SK-N-SH (cell line): ENCODE results near the gene RAMP3. TPM values are rescaled to one million over a fixed set of nuclear protein-coding genes. Genes with fewer than 3 reads are reported as not detected.

Experiments
- CTCF ChIA-PET: fragments of 300-600, 350-600 bp; formaldehyde crosslinking; extraction: SDS; loops from one replicate; lab custom pipeline; 2021; lab: Yijun Ruan, JAX
- POLR2A ChIA-PET: fragments of 350-600 bp; sonication (Branson Sonifier 250); formaldehyde crosslinking; extraction: SDS; loops from one replicate; lab custom pipeline; 2020; ENCODE audit warnings: antibody characterized with exemption, inconsistent platforms; lab: Yijun Ruan, JAX
- DNase-seq: peaks from one replicate; pipeline ENCODE4 v3.0.0; 2012
- H2AFZ ChIP-seq: fragments of 200-600 bp; sonication (generic); 2 replicates; pipeline ENCODE4 v1.8.1; 2016; ENCODE audit warnings: antibody characterized with exemption, mild to moderate bottlenecking, low read depth
- H3F3A ChIP-seq: fragments of 200-600 bp; sonication (generic); replicated peaks from 2 replicates; pipeline ENCODE3; 2016; ENCODE audit warnings: antibody characterized with exemption, mild to moderate bottlenecking; ENCODE audit not compliant: insufficient read depth
- H3K27ac ChIP-seq, 2 experiments: fragments of 200-500 bp in 1 of 2; fragments of 200-600 bp in 1 of 2; sonication (Bioruptor generic) in 1 of 2; sonication (generic), shearing (Covaris generic) in 1 of 2; 2 replicates each; pipeline versions ENCODE4 v1.5.1 to v1.6.1; 2014 to 2016; ENCODE audit warnings: low read depth in 2 of 2, inconsistent platforms in 1 of 2, low read length in 1 of 2, mild to moderate bottlenecking in 1 of 2, mixed read lengths in 1 of 2
- H3K27me3 ChIP-seq: fragments of 200-600 bp; sonication (generic), shearing (Covaris generic); 2 replicates; pipeline ENCODE4 v1.6.1; 2016; ENCODE audit warnings: mixed run types; ENCODE audit not compliant: insufficient read depth
- H3K36me3 ChIP-seq, 2 experiments: fragments of 200-500 bp in 1 of 2; fragments of 200-600 bp in 1 of 2; sonication (Bioruptor generic) in 1 of 2; sonication (generic) in 1 of 2; replicated peaks in 1 of 2; 2 replicates each; pipeline versions ENCODE3 to v1.5.1; 2014 to 2016; ENCODE audit warnings: low read length in 1 of 2, mild to moderate bottlenecking in 1 of 2; ENCODE audit not compliant: insufficient read depth in 2 of 2, control insufficient read depth in 1 of 2
- H3K4me1 ChIP-seq, 2 experiments: fragments of 200-500 bp in 1 of 2; fragments of 200-600 bp in 1 of 2; sonication (Bioruptor generic) in 1 of 2; sonication (generic), shearing (Covaris generic) in 1 of 2; 2 replicates each; pipeline versions ENCODE4 v1.5.1 to v1.6.1; 2014 to 2016; ENCODE audit warnings: low read depth in 1 of 2, low read length in 1 of 2, mixed run types in 1 of 2; ENCODE audit not compliant: insufficient read depth in 2 of 2, control insufficient read depth in 1 of 2
- H3K4me2 ChIP-seq: fragments of 200-600 bp; sonication (generic), shearing (Covaris generic); 2 replicates; pipeline ENCODE4 v1.6.1; 2017; ENCODE audit warnings: mixed run types
- H3K4me3 ChIP-seq, 2 experiments: fragments of 200-500 bp in 1 of 2; fragments of 200-600 bp in 1 of 2; sonication (Bioruptor generic) in 1 of 2; sonication (generic), shearing (Covaris generic) in 1 of 2; 2 replicates each; pipeline versions ENCODE4 v1.5.1 to v1.8.1; 2014 to 2016; ENCODE audit warnings: low read depth in 2 of 2, inconsistent platforms in 1 of 2, low read length in 1 of 2, mild to moderate bottlenecking in 1 of 2, mixed read lengths in 1 of 2, moderate library complexity in 1 of 2
- H3K79me2 ChIP-seq: fragments of 200-600 bp; sonication (generic); 2 replicates; pipeline ENCODE4 v1.8.1; 2017; ENCODE audit warnings: mild to moderate bottlenecking; ENCODE audit not compliant: insufficient read depth
- H3K9ac ChIP-seq: fragments of 200-600 bp; sonication (generic); 2 replicates; pipeline ENCODE4 v1.6.1; 2017; ENCODE audit warnings: mixed run types
- H3K9me2 ChIP-seq: fragments of 200-600 bp; sonication (generic); 2 replicates; pipeline ENCODE4 v1.6.1; 2017; ENCODE audit warnings: mixed run types
- H3K9me3 ChIP-seq: fragments of 200-600 bp; sonication (generic); 2 replicates; pipeline ENCODE4 v1.6.1; 2017; ENCODE audit warnings: mixed run types, mild to moderate bottlenecking, moderate library complexity
- H4K20me1 ChIP-seq: fragments of 200-600 bp; sonication (generic); 2 replicates; pipeline ENCODE4 v1.6.1; 2017; ENCODE audit warnings: mild to moderate bottlenecking, mixed run types; ENCODE audit not compliant: insufficient read depth
- CHD2 ChIP-seq: fragments of 150-350 bp; IDR thresholded peaks from 2 replicates; pipeline ENCODE4 v1.6.1; 2018; ENCODE audit warnings: low read length; ENCODE audit not compliant: partially characterized antibody
- CTCF ChIP-seq: fragments of 200-600 bp; sonication (generic); IDR thresholded peaks from 2 replicates; pipeline ENCODE4 v1.6.1; 2017; ENCODE audit warnings: antibody characterized with exemption, mild to moderate bottlenecking, moderate library complexity
- EZH2phosphoT487 ChIP-seq: fragments of 200-600 bp; sonication (generic); IDR thresholded peaks from 2 replicates; pipeline ENCODE4 v1.6.1; 2017; ENCODE audit warnings: low read depth, mixed run types, mild to moderate bottlenecking, antibody characterized with exemption, moderate library complexity, borderline replicate concordance
- FOXM1 ChIP-seq: IDR thresholded peaks from 2 replicates; pipeline ENCODE4 v1.4.0; 2012; ENCODE audit warnings: low read depth, mild to moderate bottlenecking
- GABPA ChIP-seq: IDR thresholded peaks from 2 replicates; pipeline ENCODE4 v1.4.0; 2012; ENCODE audit warnings: low read depth, mild to moderate bottlenecking
- GATA2 ChIP-seq: sonication (generic); formaldehyde crosslinking; IDR thresholded peaks from 2 replicates; pipeline ENCODE4 v1.5.0; 2020; ENCODE audit warnings: mild to moderate bottlenecking, missing genetic modification reagents
- MEF2A ChIP-seq: IDR thresholded peaks from 2 replicates; pipeline ENCODE4 v1.4.0; 2012; ENCODE audit warnings: low read depth, borderline replicate concordance
- MXI1 ChIP-seq: IDR thresholded peaks from 2 replicates; pipeline ENCODE4 v1.6.1; 2012; ENCODE audit warnings: mild to moderate bottlenecking, low read depth, low read length, improper control_type of control experiment
- NRF1 ChIP-seq: IDR thresholded peaks from 2 replicates; pipeline ENCODE4 v1.6.1; 2012; ENCODE audit warnings: low read depth, mild to moderate bottlenecking, low read length
- POLR2AphosphoS5 ChIP-seq: IDR thresholded peaks from 2 replicates; pipeline ENCODE4 v1.6.1; 2012; ENCODE audit warnings: low read depth, low read length
- RAD21 ChIP-seq: IDR thresholded peaks from 2 replicates; pipeline ENCODE4 v1.6.1; 2012; ENCODE audit warnings: mild to moderate bottlenecking, low read length
- RCOR1 ChIP-seq: fragments of 150-350 bp; IDR thresholded peaks from 2 replicates; pipeline ENCODE4 v1.6.1; 2017; ENCODE audit warnings: antibody characterized with exemption, low read length
- REST ChIP-seq: IDR thresholded peaks from 2 replicates; pipeline ENCODE4 v1.6.1; 2012; ENCODE audit warnings: mild to moderate bottlenecking, low read depth, low read length, moderate library complexity
- SMC3 ChIP-seq: IDR thresholded peaks from 2 replicates; pipeline ENCODE4 v1.6.1; 2012; ENCODE audit warnings: low read depth, low read length, improper control_type of control experiment
- TCF12 ChIP-seq: IDR thresholded peaks from 2 replicates; pipeline ENCODE4 v1.4.0; 2012
- USF1 ChIP-seq: IDR thresholded peaks from 2 replicates; pipeline ENCODE4 v1.4.0; 2012; ENCODE audit warnings: low read depth, borderline replicate concordance
- YY1 ChIP-seq: IDR thresholded peaks from 2 replicates; pipeline ENCODE4 v1.4.0; 2012; ENCODE audit warnings: low read depth, mild to moderate bottlenecking
- ZBTB33 ChIP-seq: IDR thresholded peaks from 2 replicates; pipeline ENCODE4 v1.4.0; 2012; ENCODE audit warnings: low read depth, borderline replicate concordance
- WGBS: methylation state at CpG from one replicate; pipeline ENCODE4 v1.1.6; 2017; ENCODE audit warnings: low lambda C conversion rate; 5-methylcytosine and 5-hydroxymethylcytosine counted together
- polyA plus RNA-seq, 3 experiments: library from polyadenylated mRNA; depleted of rRNA; stranded (reverse); fragments of >200 nt; gene quantifications; 2 replicates each; pipeline ENCODE4 v1.2.3, GENCODE V29; 2012

Gene RAMP3
- polyA plus RNA-seq, 1 of the 3 experiments (the other 2 are of a cell fraction), result not detected

- no peaks in the 10 kb centered on the region for H3K79me2 ChIP-seq
- H3K4me3 ChIP-seq, result no peak overlapping the region
- no peak for TF ChIP-seq RCOR1
- H4K20me1 ChIP-seq, result no peaks in the 10 kb centered on the region
- H3K36me3 ChIP-seq, result no peaks in the 10 kb centered on the region
- DNase-seq, result no peak
- no peak overlapping the region for H2AFZ ChIP-seq
- no peaks in the 10 kb centered on the region for H3K9me3 ChIP-seq
- H3F3A ChIP-seq, result no peaks in the 10 kb centered on the region
- CTCF ChIA-PET, result interaction anchor here (0.6 to 3.2 kb wide), 2 partner anchors 23 kb away, joined by 3 to 19 read pairs; no protein-coding TSS in a partner anchor
- H3K4me2 ChIP-seq, result no peak overlapping the region
- no peaks in the 10 kb centered on the region for H3K9me2 ChIP-seq
- no peak overlapping the region for H3K9ac ChIP-seq
- POLR2A ChIA-PET, result no interaction called here
- 46% methylated on average over 16 of the region's 19 CpGs for WGBS
- H3K4me1 ChIP-seq, result no peaks in the 10 kb centered on the region
- H3K27ac ChIP-seq, result no peak overlapping the region
- peaks cover 45% of the 10 kb centered on the region; the same call in 1 of the 2 replicates for H3K27me3 ChIP-seq
Observed at GRCh38 chr7:45176886-45177731, 19.5 kb downstream of the RAMP3 start.

GRCh38 chr7:45177801-45178200, 20.2 kb downstream of the RAMP3 start:
- no peaks in the 10 kb centered on the region for H3F3A ChIP-seq
- no peaks in the 10 kb centered on the region for H3K79me2 ChIP-seq
- no peak overlapping the region for H3K9ac ChIP-seq
- no peak overlapping the region for H3K27ac ChIP-seq
- H2AFZ ChIP-seq, result no peak overlapping the region
- no peaks in the 10 kb centered on the region for H4K20me1 ChIP-seq
- H3K4me1 ChIP-seq, result no peaks in the 10 kb centered on the region
- no peak for DNase-seq
- TF ChIP-seq REST, result no peak
- no peak for TF ChIP-seq ZBTB33
- TF ChIP-seq NRF1, result no peak
- TF ChIP-seq CHD2, result no peak
- no peak for TF ChIP-seq SMC3
- TF ChIP-seq FOXM1, result no peak
- no peak for TF ChIP-seq MEF2A
- no peak for TF ChIP-seq EZH2phosphoT487
- no peak for TF ChIP-seq POLR2AphosphoS5
- no peak for TF ChIP-seq GATA2 (CRISPR knock-in tag)
- TF ChIP-seq CTCF, result no peak
- no peak for TF ChIP-seq RAD21
- TF ChIP-seq TCF12, result no peak
- TF ChIP-seq MXI1, result no peak
- TF ChIP-seq GABPA, result no peak
- TF ChIP-seq USF1, result no peak
- TF ChIP-seq YY1, result no peak
- H3K27me3 ChIP-seq, result peaks cover 45% of the 10 kb centered on the region; the same call in 1 of the 2 replicates
- ChIA-PET CTCF (interaction anchor here (1.0 to 3.2 kb wide), 4 partner anchors 23 to 123 kb away, joined by 3 to 19 read pairs (median 4); no protein-coding TSS in a partner anchor), POLR2A (no interaction called here)
- no peaks in the 10 kb centered on the region for H3K9me2 ChIP-seq
- no peaks in the 10 kb centered on the region for H3K36me3 ChIP-seq
- WGBS, result 28% methylated on average over 2 of the region's 3 CpGs
- no peaks in the 10 kb centered on the region for H3K9me3 ChIP-seq
- no peak overlapping the region for H3K4me2 ChIP-seq
- no peak overlapping the region for H3K4me3 ChIP-seq
